ENCODE data around the gene TMEM243.

TMEM243 gene

DNA sequence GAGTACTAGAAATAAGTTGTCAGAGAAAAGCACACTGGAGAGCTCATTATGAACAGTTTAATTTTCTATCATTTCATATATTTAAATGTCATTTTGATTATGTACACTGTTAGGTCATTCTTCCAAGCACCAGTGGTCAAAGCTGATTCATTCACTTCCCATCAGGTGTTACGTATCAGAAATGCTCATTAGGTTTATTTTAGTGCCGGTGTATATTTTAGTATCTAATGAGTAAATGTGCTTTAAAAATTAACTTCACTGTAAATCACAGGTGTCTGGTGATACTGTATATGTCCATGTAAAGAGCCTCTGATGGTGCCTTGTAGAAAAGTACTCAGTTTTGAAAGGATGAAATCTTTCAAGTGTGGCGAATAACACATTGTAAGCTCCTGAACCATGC, 63.7 kb downstream of the TMEM243 start:
- no peak for DNase-seq

GRCh38 chr7:87154569-87154968, 65.0 kb downstream of the TMEM243 start:
- DNase-seq: no peak

DNA sequence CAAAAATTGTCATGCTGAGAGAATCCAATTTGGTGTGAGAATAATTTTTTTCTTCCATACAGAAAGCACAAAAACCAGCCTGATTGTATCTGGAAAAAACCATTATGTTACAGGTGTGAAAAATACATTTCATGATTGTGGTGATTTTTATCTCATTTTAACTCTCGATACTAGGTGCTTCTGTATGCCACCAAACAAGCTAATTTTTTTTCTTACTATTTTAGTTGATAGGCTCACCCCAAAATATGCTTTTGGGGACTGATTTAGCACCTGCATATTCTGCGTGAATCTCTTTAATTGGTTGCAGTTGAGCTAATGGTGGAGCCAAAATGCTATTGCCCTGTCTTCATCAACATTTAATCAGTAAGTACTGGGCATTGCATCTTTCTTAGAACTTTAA, 65.4 kb downstream of the TMEM243 start:
- DNase-seq: no peak

DNA sequence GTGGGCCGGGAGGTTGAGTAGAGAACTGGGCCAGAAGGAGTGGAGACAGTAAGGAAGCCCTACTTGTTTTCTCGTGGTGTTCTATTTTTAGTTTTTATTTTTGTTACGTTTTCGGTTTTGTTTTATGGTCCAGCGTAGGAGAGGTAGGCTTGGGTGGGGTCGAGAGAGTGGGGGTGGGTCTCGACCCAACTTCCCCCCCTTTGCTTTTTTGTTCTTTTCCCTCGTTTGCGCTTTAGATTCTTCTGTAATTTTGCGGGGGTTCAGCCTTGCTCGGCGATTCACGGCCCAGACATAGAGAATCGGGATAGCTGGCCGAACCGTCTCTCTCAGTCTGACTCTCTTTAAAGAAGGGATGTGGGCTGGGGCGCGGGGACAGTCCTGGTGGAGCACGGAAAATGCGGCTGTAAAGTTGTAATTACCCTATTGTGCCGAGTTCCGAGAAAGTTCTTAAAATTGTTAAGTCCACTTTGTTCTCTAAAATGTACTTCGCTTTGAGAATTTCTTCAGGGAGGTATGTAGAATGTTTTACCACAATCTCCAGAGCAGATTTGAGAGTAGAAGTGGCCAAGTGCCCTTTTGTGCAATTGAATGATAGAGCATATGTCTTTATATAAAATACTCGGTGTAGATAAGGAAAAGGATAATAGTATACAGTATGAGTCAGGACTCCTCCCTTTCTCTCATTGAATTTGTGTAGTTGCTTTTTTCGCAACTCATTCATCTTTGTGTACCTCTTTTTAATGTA, 66.5 kb downstream of the TMEM243 start:
- DNase-seq: peak; percentile 70

DNA sequence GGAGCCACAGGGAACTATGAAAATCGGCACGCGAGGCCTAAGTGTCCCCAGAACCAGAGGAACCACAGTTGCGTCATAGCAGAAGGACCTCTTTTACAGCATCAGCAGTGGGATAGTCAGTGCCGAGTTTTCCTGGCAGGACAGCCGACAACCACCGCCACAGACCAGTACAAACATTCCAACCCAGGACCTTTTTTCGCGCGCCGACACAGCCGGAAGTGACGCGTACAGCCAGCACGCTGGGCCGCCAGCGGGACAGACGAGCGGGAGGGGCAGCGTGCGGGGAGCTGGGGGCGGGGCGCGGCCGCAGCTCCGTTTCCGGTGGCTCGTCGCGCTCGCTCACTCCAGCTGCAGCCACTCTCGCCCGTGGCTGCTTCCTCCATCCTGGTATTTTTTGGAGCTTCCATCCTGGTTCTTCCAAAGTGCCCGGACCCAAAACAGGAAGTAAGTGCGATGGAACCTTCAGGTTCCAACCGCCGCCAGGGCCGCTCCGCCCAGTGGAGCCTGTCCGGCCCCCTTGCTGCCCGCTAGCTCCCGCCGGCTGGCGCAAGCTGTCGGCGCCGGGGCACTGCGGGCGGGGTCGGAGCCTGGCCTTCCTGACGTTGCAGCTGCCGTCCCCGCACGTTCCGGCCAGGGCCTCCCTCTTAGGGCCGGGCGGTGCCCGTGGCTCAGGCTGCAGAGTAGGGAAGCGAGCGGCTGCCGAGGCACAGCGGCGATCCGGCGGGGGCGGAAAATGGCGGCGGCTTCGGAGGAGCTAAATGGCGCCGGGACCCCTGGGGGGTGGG, 67.2 kb downstream of the TMEM243 start, which contains the start of gene DMTF1:
Gene DMTF1, plus strand, starts transcription at position 342 of the 785 bp plus-strand sequence. CDS start 12,489 bp downstream, outside the sequence.
- peak; percentile 97 for DNase-seq

DNA sequence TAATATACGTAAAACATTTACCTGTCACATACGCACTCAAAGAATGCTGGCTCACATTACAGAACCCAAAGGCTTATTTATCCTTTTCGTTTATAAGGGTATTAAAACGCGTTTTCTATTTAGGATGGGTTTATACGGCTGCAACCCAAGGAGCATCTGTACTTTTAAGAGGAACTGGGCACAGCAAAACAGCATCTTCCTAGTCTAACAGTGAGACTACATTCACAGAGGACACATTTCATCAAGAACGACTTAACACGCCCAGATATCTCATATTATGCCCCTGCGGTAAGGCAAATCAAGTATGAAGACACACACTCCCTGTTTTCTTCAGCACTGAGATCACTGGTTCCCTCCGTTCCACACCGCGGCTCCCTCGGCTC, 67.8 kb downstream of the TMEM243 start:
- DNase-seq: no peak

DNA sequence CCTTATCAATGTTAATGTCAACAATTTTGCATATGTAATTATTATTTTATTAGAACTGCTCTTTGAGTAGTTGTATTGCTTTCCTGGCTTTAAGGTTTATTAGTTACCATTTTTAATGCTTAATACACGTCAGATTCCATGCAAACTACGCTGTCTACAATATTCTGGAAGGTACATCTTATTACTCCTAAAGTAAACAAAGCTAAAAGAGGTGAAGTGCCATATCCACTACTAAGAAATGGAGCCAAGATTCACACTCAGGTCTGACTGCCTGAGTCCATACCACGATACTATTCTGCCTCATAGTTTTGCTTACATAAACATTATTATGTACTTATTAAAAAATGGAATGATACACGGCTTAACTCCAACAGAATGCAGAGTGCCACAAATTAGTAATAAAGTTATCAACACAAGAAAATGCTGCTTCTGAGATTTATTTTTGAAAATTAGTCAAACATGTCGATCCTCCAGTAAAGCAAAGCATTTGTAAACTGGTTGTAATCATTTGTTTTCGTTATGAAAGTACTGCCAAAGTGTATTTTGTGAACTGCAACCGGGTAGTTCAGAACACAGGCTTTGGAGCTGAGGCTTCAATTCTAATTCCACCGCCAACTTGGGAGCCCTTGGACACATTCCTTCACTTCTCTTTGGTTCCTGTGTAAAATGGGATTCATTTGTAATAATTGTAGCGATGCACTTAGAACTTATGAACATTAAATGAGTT, 68.4 kb downstream of the TMEM243 start:
- DNase-seq: no peak

DNA sequence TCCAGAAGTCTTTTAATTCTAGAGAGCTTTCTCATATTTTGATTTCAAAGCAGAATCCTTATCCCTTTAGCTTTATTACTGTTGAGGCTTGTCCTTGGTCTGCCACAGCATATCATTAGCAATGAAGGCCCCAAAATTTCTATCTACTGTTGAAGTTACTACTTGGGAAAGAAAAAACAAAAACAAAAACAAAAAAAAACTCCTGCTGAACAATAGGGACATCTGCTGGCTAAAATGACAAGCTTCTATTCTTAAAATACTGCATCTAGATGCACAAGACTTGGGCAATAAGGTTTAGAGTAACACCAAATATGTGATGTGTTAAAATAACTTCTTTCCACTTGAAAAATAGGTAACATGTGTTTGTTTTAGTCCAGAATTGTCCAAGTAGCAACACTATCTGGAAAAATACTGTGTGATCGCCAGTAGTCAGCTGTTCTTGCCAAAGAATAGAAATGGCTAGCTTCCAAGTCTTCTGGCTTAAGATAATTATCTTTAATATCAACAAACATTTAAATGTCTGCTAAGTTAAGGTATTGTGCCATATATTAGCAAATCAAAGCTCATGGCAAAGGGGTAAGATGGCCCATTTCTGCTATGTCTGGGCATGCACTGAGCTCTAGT, 71.1 kb downstream of the TMEM243 start:
- peak; percentile 21 for DNase-seq

GRCh38 chr7:87147500-87147899, 72.0 kb downstream of the TMEM243 start:
- no peak for DNase-seq

GRCh38 chr7:87146740-87147386, 72.7 kb downstream of the TMEM243 start:
- no peak for DNase-seq

All from retina (tissue), 1 donor.